DMS 273 (cell line): ENCODE data around the gene CIAO3.
"Not testable (repeated sequence)": the region's sequence is repeated elsewhere in the genome, so short reads cannot be mapped to it uniquely, and the experiment has no call there.

Experiments
- DNase-seq: peaks from one replicate; lab custom pipeline; 2025; ENCODE audit not compliant: unreplicated experiment; lab: John Stamatoyannopoulos, UW

Gene CIAO3

GRCh38 chr16:776298-776697, 35.5 kb upstream of the CIAO3 start:
- not testable (repeated sequence) for DNase-seq

- DNase-seq, result no peak
Observed at GRCh38 chr16:775236-775796, 34.5 kb upstream of the CIAO3 start.

GRCh38 chr16:774086-775001, 33.5 kb upstream of the CIAO3 start:
- DNase-seq, result no peak

DNA sequence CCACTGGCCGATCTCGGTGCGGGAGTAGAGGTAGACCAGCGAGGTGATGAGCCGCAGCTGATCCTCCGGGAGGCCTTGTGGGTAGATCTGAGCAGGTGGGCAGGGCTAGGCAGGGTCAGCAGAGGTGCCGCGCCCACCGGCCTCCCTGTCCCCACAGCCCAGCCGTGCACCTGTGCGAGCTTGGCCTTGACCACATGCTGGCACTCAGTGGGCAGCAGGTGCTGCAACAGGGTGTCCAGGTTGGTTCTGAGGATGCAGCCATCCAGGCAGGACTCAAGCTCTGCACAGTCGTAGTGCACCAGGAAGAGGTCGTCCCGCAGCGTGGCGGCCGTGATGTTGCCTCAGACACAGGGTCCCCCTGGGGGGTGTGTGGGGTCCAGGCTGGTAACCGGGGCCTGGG, 32.2 kb upstream of the CIAO3 start:
- DNase-seq, result no peak

DNA sequence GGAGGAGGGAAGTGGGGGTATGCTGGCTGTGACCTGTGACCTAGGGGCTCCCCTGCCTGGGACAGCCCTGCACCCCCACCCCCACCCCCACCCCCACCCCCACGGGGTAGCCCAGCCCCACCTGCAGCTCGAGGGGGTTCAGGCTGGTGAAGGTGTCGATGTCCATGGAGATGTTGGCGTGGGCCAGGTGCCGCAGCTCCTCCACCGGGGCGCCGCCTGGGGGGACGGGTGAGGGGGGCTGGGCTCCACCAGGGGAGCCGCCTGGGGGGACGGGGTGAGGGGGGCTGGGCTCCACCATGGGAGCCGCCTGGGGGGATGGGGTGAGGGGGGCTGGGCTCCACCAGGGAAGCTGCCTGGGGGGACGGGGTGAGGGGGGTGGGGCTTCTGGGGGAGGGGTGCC, 29.6 kb upstream of the CIAO3 start:
- DNase-seq, result no peak

- no peak for DNase-seq
Observed at GRCh38 chr16:769934-770333, 29.1 kb upstream of the CIAO3 start.

DNA sequence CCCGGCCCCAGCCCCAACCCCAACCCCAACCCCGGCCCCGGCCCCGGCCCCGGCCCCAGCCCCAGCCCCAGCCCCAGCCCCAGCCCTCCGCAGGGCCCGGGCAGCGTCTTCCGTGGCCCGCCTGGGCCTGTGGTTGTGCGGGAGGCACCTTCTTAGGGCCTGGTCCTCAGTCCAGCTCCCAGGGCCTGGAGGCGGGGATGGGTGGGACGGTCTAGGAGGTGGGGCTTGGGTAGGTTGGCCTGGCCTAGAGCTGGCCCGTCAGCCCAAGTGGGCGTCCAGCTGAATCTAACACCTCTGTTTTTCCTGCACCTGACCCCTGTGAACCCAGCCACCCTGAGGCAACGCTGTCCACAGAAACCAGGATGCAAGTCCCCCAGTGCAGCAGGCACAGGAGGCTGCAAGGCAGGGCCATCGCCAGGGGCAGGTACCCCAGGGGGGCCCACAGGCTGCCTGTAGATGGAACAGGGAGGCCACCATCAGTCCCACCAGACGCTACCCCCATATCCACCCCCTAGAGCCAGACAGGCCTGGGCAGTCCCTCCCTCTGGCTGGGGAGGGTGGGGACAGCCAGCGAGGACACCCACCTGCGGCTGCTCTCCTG, 28.5 kb upstream of the CIAO3 start:
- no peak for DNase-seq

DNA sequence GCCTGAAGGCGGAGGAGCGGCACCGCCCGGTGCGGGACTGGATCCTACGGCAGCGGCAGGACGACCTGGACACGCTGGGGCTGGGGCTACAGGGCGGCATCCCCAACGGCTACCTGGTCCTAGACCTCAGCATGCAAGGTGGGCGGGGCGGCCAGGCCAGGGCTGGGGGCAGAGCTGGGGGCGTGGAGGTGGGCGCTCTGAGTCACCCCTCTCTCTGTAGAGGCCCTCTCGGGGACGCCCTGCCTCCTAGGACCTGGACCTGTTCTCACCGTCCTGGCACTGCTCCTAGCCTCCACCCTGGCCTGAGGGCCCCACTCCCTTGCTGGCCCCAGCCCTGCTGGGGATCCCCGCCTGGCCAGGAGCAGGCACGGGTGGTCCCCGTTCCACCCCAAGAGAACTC, 27.6 kb upstream of the CIAO3 start:
- no peak for DNase-seq

DNA sequence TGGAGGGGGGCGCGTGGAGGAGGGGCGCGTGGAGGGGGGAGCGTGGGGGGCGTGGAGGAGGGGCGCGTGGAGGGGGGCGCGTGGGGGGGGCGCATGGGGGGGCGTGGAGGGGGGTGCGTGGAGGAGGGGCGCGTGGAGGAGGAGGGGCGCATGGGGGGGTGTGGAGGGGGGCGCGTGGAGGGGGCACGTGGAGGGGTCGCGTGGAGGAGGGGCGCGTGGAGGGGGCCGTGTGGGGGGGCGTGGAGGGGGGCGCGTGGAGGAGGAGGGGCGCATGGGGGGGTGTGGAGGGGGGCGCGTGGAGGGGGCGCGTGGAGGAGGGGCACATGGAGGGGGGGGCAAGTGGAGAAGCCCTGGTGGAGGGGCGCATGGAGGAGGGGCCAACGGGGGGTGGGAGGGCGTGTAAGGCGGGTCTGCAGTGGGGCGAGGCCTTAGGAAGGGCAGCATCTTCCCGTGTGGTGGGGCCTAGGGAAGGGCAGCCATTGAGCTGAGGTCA, 27.0 kb upstream of the CIAO3 start:
- DNase-seq, result no peak

GRCh38 chr16:766820-767640, 26.2 kb upstream of the CIAO3 start:
- DNase-seq, result no peak

DNA sequence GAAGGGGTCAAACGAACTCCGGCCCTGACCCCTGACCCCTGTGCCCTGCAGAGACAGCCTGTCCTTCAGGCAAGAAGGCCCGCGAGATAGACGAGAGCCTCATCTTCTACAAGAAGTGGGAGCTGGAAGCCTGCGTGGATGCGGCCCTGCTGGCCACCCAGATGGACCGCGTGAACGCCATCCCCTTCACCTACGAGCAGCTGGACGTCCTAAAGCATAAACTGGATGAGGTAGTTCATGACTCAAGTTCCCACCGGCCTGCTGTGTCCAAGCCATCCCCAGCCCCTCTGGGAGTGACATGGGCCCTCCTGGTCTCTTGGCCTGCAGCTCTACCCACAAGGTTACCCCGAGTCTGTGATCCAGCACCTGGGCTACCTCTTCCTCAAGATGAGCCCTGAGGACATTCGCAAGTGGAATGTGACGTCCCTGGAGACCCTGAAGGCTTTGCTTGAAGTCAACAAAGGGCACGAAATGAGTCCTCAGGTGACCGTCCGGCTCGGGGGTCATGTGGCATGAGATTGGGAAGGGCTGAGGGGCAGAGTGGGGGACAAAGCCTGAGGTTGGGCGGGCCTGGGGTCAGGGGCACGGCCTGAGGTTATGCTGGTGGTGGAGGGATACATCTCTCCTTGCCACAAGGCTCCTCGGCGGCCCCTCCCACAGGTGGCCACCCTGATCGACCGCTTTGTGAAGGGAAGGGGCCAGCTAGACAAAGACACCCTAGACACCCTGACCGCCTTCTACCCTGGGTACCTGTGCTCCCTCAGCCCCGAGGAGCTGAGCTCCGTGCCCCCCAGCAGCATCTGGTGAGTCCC, 25.4 kb upstream of the CIAO3 start:
- no peak for DNase-seq

DNA sequence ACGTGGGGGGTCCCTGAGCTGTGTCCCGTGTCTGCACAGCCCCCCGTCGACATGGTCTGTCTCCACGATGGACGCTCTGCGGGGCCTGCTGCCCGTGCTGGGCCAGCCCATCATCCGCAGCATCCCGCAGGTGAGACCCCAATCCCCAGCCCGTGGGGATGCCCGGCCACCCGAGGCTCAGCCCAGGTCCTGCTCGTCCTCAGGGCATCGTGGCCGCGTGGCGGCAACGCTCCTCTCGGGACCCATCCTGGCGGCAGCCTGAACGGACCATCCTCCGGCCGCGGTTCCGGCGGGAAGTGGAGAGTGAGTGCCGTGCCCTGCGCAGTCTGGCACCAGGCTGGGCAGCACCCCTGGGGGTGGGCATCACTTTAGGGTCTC, 24.7 kb upstream of the CIAO3 start:
- no peak for DNase-seq

GRCh38 chr16:764848-765487, 24.2 kb upstream of the CIAO3 start:
- DNase-seq, result no peak

GRCh38 chr16:764184-764750, 23.5 kb upstream of the CIAO3 start:
- no peak for DNase-seq

- no peak for DNase-seq
Observed at GRCh38 chr16:763369-764183, 22.8 kb upstream of the CIAO3 start.

GRCh38 chr16:762595-763268, 21.9 kb upstream of the CIAO3 start:
- DNase-seq, result no peak

- DNase-seq, result no peak
Observed at GRCh38 chr16:761625-762513, 21.1 kb upstream of the CIAO3 start.
